NCI-H2107 treated with DMSO at 0.1 percent for 48 hours (cell line): Measurements from ENCODE around the gene CCAR1.
"Not testable (repeated sequence)": the region's sequence is repeated elsewhere in the genome, so short reads cannot be mapped to it uniquely, and the experiment has no call there.

Experiments used
- DNase-seq: peaks from one replicate; lab custom pipeline; 2025; ENCODE audit not compliant: unreplicated experiment; lab: John Stamatoyannopoulos, UW

Gene CCAR1

DNA sequence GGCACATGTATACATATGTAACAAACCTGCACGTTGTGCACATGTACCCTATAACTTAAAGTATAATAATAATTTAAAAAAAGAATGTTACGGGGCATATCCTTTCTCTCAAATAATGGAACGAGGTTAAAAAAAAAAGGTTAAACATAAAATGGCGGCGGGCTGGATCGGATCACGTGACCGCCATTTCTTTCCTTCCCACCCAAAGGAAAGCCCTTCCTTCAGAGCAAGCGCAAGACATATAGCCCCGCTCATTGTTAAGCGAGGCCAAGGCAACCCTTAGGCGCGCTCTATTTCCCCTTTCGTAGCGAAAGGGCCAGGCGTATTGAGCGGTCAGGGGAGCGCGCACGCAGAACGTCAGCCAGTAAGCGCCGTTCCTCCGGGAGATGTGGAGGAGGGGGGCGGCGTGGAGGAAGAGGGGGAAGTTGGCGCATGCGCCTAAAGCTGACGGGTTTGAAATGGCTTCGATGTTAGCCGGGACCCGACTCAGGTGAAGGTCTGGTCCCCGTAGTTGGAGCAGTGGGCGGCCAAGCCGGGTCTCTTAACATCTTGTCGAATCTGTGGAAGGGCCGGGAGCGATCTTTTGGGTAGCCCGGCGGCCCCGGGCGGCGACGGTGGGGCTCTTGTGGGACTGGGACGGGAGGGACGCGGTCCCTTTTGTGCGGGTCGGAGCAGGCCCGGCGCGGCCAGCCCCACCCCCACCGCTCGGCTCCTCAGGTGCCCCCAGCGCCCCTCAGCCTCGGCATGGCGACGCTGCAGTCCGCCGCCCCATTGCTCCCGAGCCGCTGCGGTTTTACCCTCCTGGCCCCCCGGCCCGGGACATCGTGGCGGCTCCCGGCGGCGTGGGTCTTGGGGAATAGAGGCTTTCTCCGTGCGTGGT lies at the start of gene CCAR1:
Gene CCAR1, plus strand, starts transcription at position 447 of the 880 bp plus-strand sequence. CDS start 1,266 bp downstream, outside the sequence.
- DNase-seq: peak; percentile 90

GRCh38 chr10:68684413-68684812 lies 36.6 kb upstream of the CCAR1 start:
- no peak for DNase-seq

DNA sequence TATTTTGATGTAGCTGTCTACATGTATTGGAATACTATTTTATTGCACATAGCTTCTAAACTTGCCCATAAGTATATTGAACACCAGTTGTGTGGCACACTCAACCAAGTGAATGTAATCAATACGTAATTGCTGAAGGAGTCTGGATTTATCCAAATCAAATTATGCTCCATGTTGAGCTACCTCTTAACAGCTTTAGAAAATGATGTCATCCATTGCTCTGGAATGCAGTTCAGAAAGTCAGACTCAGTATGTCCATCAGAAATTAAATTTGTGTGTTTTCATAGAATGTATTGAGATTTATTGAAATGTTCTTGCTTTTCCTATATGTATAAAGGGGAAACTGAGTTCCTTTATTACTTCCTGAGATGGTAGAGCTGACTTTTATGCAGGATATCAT lies 25.0 kb upstream of the CCAR1 start:
- no peak for DNase-seq

GRCh38 chr10:68697106-68697505 lies 23.9 kb upstream of the CCAR1 start:
- no peak for DNase-seq

DNA sequence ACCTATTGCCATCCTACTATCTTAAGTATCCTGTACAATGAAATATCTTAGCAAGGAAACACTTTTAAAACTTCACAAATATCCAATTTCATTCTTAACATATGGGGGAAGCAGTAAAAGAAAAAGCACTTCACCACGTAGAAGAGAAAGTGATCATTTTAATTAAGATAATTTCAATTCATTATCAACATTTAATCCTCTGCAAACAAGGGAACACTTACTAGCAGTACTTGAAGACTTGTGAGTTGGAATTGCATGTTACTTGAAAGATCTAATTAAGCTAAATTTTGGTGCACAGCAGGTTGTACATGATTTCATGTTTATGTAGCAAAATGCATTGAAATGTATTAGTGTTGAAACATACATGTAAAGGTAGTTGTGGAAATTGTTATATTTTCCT lies 20.8 kb upstream of the CCAR1 start:
- no peak for DNase-seq

GRCh38 chr10:68705548-68705947 lies 15.5 kb upstream of the CCAR1 start:
- no peak for DNase-seq

DNA sequence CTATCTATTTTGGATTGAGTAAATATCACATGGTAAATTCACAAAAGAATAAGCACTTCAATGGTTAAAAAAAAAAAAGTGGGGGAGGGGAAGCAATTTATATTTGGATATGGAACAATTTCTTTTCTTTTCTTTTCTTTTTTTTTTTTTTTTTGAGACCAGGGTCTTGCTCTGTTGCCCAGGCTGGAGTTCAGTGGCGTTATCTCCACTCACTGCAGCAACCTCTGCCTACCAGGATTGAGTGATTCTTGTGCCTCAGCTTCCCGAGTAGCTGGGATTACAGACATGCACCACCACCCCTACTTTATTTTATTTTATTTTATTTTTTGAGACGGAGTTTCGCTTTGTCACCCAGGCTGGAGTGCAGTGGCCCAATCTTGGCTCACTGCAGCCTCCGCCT lies 12.1 kb upstream of the CCAR1 start:
- not testable (repeated sequence) for DNase-seq

- not testable (repeated sequence) for DNase-seq
These were observed 8.0 kb upstream of the CCAR1 start for GRCh38 chr10:68713065-68713464.

DNA sequence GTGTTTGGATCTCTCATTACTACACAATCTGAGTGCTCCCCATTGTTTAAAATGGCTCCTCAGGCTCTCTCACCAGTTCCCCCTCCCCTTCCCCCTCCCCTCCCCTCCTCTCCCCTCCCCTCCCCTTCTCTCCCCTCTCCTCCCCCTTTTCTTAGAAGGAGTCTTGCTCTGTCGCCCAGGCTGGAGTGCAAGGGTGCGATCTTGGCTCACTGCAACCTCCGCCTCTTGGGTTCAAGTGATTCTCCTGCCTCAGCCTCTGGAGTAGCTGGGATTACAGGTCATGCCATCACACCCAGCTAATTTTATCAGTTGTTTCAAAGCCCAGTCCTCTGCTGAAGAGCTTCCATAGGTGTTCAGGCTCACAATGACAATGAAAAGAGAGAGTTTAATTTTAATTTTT lies 3.6 kb upstream of the CCAR1 start:
- DNase-seq: no peak

GRCh38 chr10:68721673-68722335 lies 765 bp downstream of the CCAR1 start:
- DNase-seq: no peak

DNA sequence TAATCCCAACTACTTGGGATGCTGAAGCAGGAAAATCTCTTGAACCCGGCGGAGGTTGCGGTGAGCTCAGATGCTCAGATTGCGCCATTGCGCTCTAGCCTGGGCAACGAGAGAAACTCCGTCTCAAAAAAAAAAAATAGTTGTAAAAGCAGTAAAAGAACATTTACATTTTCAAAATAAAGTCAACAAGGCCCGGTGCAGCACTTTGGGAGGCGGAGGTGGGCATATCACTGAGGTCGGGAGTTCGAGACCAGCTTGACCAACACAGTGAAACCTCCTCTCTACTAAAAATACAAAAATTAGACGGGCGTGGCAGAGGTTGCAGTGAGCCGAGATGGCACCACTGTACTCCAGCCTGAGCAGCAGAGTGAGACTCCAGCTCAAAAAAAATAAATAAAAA lies 4.0 kb downstream of the CCAR1 start:
- DNase-seq: no peak

GRCh38 chr10:68727146-68727545 lies 6.1 kb downstream of the CCAR1 start:
- no peak for DNase-seq

DNA sequence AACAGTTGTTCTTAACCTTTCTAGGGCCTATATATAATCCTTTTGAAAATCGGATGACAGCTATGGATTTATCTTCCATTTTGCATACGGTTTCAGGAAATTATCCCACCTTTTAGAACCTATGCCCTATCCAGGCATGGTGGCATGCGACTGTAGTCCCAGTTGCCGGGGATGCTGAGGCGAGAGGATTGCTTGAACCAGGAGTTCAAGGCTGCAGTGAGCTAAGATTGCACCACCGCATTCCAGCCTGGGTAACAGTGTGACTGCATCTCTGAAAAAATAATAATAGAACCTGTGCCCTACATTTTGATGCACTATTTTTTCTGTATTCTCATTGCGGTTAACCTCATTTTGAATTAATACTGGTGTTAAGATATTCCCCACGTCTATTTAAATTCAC lies 11.6 kb downstream of the CCAR1 start:
- DNase-seq: no peak

DNA sequence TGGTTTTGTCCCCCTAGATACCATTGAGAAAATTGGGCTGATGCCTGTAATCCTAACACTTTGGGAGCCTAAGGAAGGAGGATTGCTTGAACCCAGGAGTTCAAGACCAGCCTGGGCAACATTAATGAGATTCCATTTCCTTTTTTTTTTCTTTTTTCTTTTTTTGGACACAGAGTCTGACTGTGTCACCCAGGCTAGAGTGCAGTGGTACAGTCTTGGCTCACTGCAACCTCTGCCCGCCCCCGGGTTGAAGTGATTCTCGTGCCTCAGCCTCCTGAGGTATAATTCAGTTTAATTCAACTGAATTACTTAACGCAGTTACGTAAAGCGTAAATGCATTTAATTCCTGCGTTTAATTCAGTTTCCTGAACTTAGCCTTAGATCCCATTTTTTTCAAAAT lies 13.3 kb downstream of the CCAR1 start:
- no peak for DNase-seq

DNA sequence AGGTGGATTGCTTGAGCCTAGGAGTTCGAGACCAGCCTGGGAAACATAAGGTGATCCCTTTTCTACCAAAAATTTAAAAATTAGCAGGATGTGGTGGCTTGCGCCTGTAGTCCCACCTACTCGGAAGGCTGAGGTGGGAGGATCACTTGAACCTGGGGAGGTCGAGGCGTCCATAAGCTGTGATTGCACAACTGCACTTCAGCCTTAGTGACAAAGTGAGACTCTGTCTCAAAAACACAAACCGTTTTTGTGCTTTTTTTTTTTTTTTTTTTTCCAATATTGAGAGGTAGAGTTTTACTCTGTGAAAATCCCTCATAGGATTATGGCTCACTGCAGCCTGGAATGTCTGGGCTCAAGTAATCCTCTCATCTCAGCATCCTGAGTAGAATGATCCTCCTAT lies 14.1 kb downstream of the CCAR1 start:
- DNase-seq: no peak

- DNase-seq: not testable (repeated sequence)
These were observed 14.7 kb downstream of the CCAR1 start for GRCh38 chr10:68735739-68736138.

DNA sequence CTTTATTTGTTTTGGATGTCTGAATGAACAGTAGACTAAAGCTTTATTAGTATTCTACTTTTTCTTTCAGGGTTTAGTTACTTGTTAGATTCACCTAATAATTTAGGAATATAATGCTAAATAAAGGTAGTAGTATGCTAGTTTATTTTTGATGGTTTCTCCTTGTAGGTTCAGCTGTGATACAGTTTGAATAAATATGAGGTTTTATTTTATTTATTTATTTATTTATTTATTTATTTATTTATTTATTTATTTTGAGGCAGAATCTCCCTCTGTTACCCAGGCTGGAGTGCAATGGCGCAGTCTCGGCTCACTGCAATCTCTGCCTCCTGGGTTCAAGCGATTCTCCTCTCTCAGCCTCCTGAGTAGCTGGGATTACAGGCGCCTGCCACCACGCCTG lies 19.6 kb downstream of the CCAR1 start:
- not testable (repeated sequence) for DNase-seq

- no peak for DNase-seq
These were observed 21.4 kb downstream of the CCAR1 start for GRCh38 chr10:68742397-68742796.

- DNase-seq: no peak
These were observed 31.8 kb downstream of the CCAR1 start for GRCh38 chr10:68752711-68753350.

DNA sequence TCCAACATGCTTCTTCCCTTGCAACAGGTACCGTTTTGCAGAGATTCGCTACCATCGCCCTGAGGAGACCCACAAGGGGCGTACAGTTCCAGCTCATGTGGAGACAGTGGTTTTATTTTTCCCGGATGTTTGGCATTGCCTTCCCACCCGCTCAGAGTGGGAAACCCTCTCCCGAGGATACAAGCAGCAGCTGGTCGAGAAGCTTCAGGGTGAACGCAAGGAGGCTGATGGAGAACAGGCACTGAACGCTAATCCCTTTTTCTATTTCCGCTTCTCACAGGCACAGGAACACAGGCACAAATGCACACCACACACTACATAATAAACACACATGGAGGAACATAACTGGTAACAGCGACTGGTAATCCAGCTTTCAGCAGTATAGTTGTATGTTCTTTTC lies 35.2 kb downstream of the CCAR1 start:
- DNase-seq: no peak

GRCh38 chr10:68756766-68757165 lies 35.7 kb downstream of the CCAR1 start:
- no peak for DNase-seq
